ENCODE measurements around the gene TMEM201. TPM values are rescaled to one million over a fixed set of nuclear protein-coding genes. Genes with fewer than 3 reads are reported as not detected.

The TMEM201 gene
- total RNA-seq, 4 donors from 2014 or later = 3.5 to 6.6 (median 4.1) TPM

GRCh38 chr1:9657521-9658032 is 68.9 kb downstream of the TMEM201 start:
- no peak for TF ChIP-seq CTCF (IDR thresholded peaks at IDR 0.05; ENCODE audit: low read depth)

GRCh38 chr1:9658199-9658598 is 69.5 kb downstream of the TMEM201 start:
- TF ChIP-seq CTCF (IDR thresholded peaks at IDR 0.05; ENCODE audit: low read depth) = no peak

DNA sequence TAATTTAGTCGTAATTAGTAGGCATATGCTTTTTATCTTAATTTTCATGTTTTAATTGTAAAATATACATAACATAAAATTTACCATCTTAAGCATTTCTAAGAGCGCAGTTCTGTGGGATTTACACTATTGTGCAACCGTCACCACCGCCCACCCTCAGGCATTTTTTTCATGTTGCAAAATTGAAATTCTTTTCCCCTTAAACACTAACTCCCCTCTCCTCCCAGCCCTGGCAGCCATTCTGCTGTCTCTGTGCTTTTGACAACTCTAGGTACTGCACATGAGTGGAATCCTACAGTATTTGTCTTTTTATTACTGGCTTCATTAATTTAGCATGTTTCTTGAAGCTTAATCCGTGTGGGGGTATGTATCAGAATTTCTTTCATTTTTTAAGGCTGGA is 70.6 kb downstream of the TMEM201 start:
- no peak for TF ChIP-seq CTCF (IDR thresholded peaks at IDR 0.05; ENCODE audit: low read depth)

DNA sequence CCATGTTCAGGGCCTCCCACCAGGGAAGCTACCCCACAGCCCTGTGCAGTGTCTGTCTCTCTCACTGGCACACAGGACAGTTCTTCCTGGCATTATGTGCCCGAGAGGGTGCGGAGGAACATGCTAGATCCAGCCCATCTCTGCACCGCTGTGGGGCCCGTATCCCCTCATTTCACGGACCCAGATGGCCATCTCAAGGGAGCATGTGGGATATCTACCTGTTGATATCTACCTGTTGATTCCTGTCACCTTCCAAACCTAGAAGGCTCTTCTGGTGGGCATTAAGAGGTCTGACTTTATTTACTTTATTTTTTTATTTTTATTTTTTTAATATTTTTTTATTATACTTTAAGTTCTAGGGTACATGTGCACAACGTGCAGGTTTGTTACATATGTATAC is 74.5 kb downstream of the TMEM201 start:
- no peak for TF ChIP-seq CTCF (IDR thresholded peaks at IDR 0.05; ENCODE audit: low read depth)

Other genes with a start within 250 kb of the TMEM201 start
- 10 to 100 TPM in 2 of 4 donors, 1 to 10 TPM in 2; 8.5 to 28.8 (median 12.9) TPM for gene SLC25A33, start 49.4 kb upstream of the TMEM201 start, total RNA-seq
- 10 to 100 TPM in 2 of 4 donors, 1 to 10 TPM in 2; 4.7 to 13.9 (median 10.3) TPM for gene PIK3CD, start 62.8 kb downstream of the TMEM201 start, total RNA-seq
- 10 to 100 TPM; 17.9 to 29.7 (median 24.9) TPM for gene CLSTN1, start 235.1 kb downstream of the TMEM201 start, total RNA-seq

Data from subcutaneous adipose tissue (tissue), 4 donors.